ES-I3 (cell line): ENCODE data around the gene SLIT1.

Source experiments
- H3K36me3 ChIP-seq: 2 replicates; pipeline ENCODE4 v1.6.1; 2013; ENCODE audit warnings: mild to moderate bottlenecking, low read length, control low read depth, moderate library complexity; ENCODE audit not compliant: insufficient read depth
- H3K4me1 ChIP-seq: 2 replicates; pipeline ENCODE4 v1.6.1; 2013; ENCODE audit warnings: mild to moderate bottlenecking, control low read depth, low read length; ENCODE audit not compliant: insufficient read depth
- H3K9ac ChIP-seq: 2 replicates; pipeline ENCODE4 v1.6.1; 2013; ENCODE audit warnings: low read depth, mild to moderate bottlenecking, low read length, moderate library complexity
- H3K9me3 ChIP-seq: 2 replicates; pipeline ENCODE4 v1.6.1; 2013; ENCODE audit warnings: mild to moderate bottlenecking, low read length, moderate library complexity; ENCODE audit not compliant: control insufficient read depth, insufficient read depth

The SLIT1 gene

DNA sequence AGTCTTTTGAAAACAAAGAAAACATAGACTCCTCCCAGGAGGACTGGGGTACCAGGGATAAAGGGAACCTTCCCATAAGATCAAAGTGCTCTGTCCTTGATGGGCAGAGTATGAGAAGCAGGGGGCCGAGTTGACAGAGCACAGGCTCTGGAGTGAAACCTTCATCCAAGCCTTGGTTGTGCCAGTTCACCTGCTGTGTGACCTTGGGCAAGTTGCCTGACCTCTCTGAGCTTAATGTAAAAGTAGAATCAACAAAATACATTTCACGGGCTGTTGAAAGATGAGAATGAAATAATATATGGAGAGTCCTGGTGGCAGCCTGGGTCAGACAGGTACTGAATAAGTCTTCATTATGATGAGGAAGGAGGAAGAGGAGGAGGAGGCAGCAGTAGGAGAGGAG lies 69.9 kb downstream of the SLIT1 start:
- Histone ChIP-seq H3K36me3 (no peaks in the 10 kb centered on the region), H3K9ac (no peak overlapping the region), H3K4me1 (no peaks in the 10 kb centered on the region), H3K9me3 (no peaks in the 10 kb centered on the region)

DNA sequence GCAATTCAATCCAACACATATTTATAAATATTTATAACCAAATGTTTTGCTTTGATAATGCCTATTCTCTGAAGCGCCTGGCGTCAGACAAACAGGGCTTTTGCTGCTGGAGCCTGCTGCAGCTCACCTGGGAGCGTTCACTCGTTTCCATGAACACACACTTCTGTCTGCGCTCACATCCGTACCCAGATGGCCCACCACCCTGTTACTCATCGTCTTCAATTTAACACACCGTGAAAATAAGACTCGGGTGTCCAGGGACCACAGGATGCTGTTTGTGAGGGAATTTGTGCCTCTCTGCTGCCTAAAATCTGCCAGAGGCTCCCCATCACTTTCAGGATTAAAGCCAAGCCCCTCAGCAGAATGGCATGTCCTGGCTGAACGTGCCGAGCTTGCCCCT lies 74.1 kb downstream of the SLIT1 start:
- no peaks in the 10 kb centered on the region for H3K9me3 ChIP-seq
- no peaks in the 10 kb centered on the region for H3K36me3 ChIP-seq
- H3K9ac ChIP-seq, result no peak overlapping the region
- H3K4me1 ChIP-seq, result no peaks in the 10 kb centered on the region

DNA sequence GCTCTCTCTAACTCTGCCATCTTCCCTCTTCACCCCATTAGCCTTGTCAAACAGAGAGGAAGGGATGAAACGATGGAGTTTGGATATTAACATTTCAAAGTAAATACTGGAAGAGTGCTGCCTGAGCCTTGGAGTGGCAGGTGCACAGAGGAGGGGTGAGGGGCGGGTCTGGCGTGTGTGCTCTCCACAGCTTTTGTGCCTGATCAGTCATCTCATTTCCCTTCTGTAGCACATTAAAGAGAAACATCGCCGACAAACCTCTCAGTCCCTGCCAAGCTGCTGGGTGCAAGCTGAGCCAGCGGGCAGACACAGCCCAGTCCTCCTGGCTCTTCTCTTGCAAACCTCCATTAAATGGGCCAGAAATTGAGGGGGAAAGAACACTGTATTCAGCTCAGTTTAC lies 76.2 kb downstream of the SLIT1 start:
- no peaks in the 10 kb centered on the region for H3K4me1 ChIP-seq
- H3K9ac ChIP-seq, result no peak overlapping the region
- no peaks in the 10 kb centered on the region for H3K36me3 ChIP-seq
- H3K9me3 ChIP-seq, result no peaks in the 10 kb centered on the region

DNA sequence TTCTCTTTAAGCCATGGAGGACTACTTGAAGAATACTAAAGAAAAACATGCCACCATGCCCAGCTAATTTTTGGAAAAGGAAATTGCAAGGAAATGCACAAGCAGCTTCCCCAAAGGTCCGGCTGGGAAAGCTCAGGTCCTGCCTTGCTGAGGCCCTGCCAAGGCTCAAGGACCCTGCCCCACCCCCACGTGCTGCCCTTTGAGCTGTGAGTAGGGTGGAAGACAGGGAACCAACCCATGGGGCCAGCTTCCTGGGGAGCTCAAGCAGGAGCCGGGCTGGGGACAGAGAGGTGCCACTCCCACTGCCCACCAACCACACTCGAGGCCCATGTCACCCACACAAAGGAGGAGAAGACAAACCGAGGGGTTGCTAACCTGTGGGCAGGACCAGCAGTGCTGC lies 78.2 kb downstream of the SLIT1 start:
- Histone ChIP-seq H3K9ac (no peak overlapping the region), H3K36me3 (no peaks in the 10 kb centered on the region), H3K4me1 (peaks cover 5% of the 10 kb centered on the region; the same call in 1 of the 2 replicates), H3K9me3 (no peaks in the 10 kb centered on the region)

DNA sequence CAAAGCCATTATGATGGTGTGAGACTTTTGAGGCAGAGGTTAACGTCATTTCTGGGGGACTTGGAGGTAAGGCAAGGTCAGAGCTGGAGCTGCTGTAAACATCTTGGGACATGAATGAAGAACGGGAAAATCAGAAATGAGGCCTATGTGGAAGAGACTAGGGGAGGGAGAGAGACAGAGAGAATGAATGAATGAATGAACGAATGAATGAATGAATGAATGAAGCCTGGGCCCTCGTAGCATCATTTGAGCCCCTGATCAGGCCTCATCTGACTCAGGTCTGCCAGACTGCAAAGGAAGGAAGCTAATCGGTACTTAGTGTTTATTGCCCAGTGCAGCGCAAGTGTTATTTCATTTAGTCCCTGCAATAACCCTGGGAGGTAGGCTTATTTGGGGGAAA lies 79.6 kb downstream of the SLIT1 start:
- Histone ChIP-seq H3K4me1 (peaks cover 12% of the 10 kb centered on the region), H3K36me3 (no peaks in the 10 kb centered on the region), H3K9me3 (no peaks in the 10 kb centered on the region), H3K9ac (no peak overlapping the region)

DNA sequence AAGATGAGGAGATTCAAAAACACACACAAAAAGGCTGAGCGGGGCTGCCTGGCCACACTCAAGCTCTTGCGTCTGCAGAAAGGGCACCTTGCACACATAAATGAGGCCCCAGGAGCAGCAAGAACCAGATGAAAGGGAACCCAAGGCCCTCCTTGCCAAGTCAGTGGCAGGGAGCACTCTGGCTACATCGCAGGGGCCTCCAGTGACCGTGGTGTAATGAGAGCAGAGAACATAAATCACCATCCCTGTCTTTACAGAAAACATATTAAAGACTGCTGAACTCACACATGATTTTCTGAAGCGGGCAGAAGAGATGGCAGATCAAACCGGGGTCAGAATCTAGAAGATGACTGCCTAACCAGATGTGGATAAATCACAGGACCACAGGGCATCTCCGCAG lies 80.5 kb downstream of the SLIT1 start:
- Histone ChIP-seq H3K9ac (no peak overlapping the region), H3K9me3 (no peaks in the 10 kb centered on the region), H3K4me1 (peaks cover 12% of the 10 kb centered on the region), H3K36me3 (no peaks in the 10 kb centered on the region)

DNA sequence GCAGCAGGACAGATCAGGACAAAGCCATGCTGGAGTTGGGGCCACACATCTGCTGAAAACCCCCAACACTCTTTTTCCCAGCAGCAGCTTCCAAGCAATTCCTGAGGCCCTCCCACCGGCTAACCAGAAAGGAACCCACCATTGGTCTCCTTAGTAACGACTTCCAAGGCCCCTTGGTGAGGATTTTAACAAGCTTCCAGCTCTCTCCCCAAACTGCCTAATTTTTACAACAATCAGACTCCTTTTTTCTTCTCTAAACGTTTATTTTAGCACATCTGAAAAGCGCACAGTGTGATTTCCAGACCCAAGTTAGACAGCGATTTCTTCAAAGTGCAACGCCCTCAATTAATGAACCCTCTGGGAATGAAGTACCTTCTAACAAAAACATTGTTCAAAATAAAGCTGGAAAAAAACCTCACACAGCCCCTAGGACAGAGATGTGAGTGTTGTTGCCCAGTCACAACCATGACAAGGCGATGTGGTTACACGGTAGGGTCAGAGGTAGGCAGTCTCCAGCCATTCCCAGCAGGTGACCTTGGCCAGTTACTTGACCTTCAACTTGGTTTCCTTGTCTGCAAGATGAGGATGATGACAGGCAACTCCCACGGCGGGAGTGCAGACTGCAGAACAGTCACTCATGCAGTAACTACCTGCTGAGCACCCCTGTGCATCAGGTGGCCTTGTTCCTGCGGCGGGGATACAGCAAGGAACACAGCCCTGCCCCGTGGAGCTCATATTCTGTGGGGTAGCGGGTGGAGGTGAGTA lies 82.3 kb downstream of the SLIT1 start:
- Histone ChIP-seq H3K9ac (no peak overlapping the region), H3K36me3 (no peaks in the 10 kb centered on the region), H3K9me3 (no peaks in the 10 kb centered on the region), H3K4me1 (peaks cover 12% of the 10 kb centered on the region)

DNA sequence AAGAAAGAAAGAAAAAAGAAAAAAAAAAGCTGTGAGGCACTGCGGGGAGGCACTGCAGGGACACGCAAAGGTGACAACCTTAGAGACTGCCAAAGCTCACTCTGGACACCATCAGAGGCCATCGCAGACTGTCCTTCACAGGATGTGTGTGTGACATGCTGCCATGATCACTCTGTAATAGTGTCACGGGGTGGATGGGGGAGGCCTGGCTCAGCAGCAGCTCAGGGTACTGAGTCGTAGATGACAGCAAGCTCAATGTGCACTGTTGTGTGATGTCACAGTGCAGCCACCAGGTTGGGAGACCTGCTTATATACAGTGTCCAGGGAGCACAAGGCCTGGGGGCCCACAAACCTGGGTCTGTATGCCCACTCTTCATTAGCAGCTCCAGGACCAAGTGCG lies 83.3 kb downstream of the SLIT1 start:
- Histone ChIP-seq H3K9me3 (no peaks in the 10 kb centered on the region), H3K4me1 (peaks cover 12% of the 10 kb centered on the region), H3K36me3 (no peaks in the 10 kb centered on the region), H3K9ac (no peak overlapping the region)

DNA sequence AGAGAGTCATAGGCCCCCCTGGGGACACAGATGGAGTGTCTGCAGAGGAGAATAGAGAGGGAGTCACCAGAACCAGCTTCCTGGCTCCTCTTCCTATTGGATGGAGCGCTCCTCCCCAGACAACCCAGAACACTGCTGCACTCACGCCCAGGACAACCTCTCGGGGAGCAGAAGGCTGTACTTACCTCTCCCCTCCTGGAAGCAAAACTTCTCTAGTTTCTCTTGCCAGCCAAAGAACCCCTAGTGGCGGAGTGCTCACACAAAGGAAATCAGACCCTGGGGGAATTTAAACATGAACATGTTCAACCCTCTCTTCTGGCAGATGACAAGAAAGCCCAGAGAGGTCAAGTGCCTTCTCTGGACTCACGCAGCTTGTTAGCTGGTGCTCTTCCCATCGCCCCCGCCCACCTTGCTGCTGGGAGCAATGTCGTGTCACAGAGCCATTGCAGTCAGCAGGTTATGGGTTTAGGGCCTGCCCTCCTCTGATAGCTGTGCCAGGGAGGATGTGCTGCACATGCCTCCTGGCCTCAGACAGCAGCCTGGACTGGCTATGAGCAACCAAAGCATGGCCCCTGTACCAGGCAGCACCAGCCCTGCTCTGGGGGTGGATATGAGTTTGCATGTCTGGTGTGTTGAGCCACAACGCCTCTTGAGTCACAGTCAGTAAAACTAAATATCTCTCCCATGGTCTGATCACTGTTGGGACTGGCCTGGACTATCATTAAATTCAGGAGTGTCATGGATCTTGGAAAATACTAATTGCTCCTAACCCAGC lies 84.4 kb downstream of the SLIT1 start:
- Histone ChIP-seq H3K36me3 (no peaks in the 10 kb centered on the region), H3K9ac (no peak overlapping the region), H3K9me3 (no peaks in the 10 kb centered on the region), H3K4me1 (peaks cover 12% of the 10 kb centered on the region)

DNA sequence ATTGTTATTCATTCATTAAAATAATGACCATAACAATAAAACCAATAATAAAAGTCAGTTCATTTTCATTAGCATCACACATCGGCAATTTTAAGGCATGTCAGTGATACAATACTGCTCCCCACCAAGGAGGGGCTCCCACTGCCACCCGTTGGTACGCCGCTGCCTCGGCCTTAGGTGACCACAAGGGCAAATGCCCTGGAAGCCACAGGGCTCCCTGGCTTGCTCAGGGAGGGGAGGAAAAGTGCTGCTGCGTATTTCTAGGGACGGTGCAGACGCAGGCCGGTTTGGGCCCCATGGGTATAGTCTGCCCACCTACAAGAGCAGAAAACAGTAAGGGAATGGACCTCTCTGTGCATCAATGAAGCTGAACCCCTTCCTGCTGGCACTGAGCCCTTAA lies 85.1 kb downstream of the SLIT1 start:
- peaks cover 12% of the 10 kb centered on the region for H3K4me1 ChIP-seq
- H3K9me3 ChIP-seq, result no peaks in the 10 kb centered on the region
- H3K9ac ChIP-seq, result no peak overlapping the region
- no peaks in the 10 kb centered on the region for H3K36me3 ChIP-seq

DNA sequence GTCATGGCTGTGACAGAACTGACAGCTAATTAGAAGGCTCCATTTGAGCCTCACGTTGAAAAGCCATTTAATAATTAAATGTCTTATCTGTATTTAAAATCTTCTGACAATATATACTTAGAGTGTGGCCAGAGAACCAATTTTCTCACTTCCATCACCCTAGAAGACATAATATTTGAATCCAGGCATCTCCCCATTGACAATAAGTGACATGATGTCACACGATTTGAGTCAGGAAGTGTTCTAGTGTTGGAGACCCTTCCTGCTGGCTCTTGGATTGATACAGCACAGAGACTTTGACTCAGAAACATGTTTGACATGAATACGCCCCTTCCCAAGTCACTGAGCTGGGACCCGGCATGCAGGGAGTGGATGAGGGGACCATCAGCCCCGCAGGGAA lies 85.9 kb downstream of the SLIT1 start:
- no peak overlapping the region for H3K9ac ChIP-seq

DNA sequence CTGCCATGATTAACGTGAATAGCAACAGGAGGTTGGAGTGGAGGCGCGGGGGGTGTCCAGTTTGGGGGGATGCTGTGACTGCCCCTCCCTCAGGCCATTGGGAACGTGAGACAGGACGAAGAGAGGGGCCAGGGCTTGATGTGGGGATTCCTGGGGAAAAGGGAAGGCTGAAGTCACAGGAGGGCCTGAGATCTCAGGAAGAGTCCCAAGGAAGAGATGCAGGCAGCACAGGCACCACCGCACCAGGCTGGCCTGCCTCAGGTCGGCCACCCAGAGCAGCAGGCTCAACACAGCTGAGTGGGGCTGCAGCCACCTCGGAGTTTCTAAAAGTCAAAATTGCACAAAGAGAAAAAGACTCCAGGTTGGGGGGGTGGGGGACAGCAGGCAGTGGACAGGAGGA lies 86.7 kb downstream of the SLIT1 start:
- Histone ChIP-seq H3K9ac (no peak overlapping the region), H3K9me3 (no peaks in the 10 kb centered on the region), H3K4me1 (peaks cover 17% of the 10 kb centered on the region), H3K36me3 (no peaks in the 10 kb centered on the region)

More for the DNA sequence above, 85.9 kb downstream of the SLIT1 start:
- H3K9me3 ChIP-seq, result no peaks in the 10 kb centered on the region
- peaks cover 17% of the 10 kb centered on the region for H3K4me1 ChIP-seq
- no peaks in the 10 kb centered on the region for H3K36me3 ChIP-seq

DNA sequence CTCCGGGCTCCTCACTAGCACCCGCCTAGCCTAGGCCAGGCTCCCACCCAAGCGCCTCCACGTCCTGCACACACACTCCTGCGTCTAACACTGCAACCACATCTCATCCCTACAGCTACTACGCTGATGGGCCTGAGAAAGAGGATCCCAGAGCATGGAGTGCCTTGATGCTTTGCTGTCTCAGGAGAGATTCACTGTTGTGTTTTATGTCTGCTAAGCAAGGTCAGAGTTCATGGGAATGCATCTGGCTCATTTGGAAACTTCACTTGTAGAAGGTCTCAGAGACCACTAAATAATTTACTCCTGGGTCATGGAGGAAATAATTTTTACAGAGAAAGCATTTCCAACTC lies 88.7 kb downstream of the SLIT1 start:
- no peak overlapping the region for H3K9ac ChIP-seq
- H3K9me3 ChIP-seq, result no peaks in the 10 kb centered on the region
- peaks cover 11% of the 10 kb centered on the region for H3K4me1 ChIP-seq
- H3K36me3 ChIP-seq, result no peaks in the 10 kb centered on the region

DNA sequence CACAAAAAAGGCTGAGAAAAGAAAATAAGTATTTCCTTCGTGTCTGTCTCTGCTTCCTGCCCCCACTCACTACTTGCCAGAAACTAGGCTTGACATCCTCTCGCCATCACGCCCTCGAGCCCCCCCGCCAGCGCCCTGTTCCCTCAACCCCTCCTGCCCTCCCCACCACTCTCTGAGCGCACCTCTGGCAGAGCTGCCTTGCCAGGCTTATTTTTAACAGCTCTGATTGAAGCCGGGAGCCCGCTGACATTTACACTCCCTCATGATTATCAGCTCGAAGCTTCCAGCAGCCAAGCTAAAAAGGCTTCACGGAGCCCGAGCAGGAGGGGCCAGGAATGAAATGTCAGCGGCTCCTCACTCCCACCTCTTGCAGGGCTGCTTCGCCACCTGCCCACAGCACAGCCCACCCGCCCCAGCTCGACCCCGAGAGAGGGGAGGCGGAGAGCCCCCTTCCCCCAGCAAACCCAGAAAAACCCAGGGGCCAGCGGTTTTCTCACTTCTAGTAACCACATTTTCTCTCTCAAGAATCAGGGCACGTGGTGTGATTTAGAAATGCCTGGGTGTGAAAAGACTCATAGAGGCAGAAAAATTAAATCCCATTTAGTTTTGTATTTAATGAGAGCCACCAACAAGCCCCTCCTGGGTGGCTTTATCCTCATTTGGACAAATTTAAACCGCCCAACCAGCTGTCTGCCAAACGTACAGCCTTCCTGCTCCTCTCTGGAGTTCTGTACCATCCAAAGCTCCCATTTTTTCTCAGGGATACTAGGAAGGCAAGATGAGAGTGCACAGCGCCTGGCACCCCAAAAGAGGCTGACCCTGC lies 89.3 kb downstream of the SLIT1 start:
- H3K36me3 ChIP-seq, result no peaks in the 10 kb centered on the region
- H3K9me3 ChIP-seq, result no peaks in the 10 kb centered on the region
- peaks cover 6% of the 10 kb centered on the region; the same call in 1 of the 2 replicates for H3K4me1 ChIP-seq
- no peak overlapping the region for H3K9ac ChIP-seq
